Panc1 (cell line): ENCODE measurements around the gene TMEM174.

ENCODE experiments used
- CTCF ChIP-seq: fragments of 450-650 bp; IDR thresholded peaks from 2 replicates; pipeline ENCODE4 v1.5.1; 2017; ENCODE audit warnings: mild to moderate bottlenecking
- REST ChIP-seq, 2 experiments: IDR thresholded peaks; 2 replicates each; pipeline ENCODE4 v1.6.1; 2011 to 2012; ENCODE audit warnings: low read depth in 2 of 2, control low read depth in 1 of 2, low read length in 1 of 2, mild to moderate bottlenecking in 1 of 2, moderate library complexity in 1 of 2; ENCODE audit not compliant: insufficient read depth in 1 of 2

- TF ChIP-seq REST (IDR thresholded peaks at IDR 0.05; ENCODE audit: insufficient read depth in 1 of 2, low read depth in 2 of 2, low read length in 1 of 2), result no peak
- no peak for TF ChIP-seq CTCF
These were observed 46.6 kb upstream of the TMEM174 start for GRCh38 chr5:73126381-73126780.
